Uterus (tissue), 2 donors: ENCODE measurements around the gene LOXL3.

Experiments used
- POLR2A ChIP-seq, 2 donors: fragments of 450-650 bp; IDR thresholded peaks; one replicate each; pipeline ENCODE4 v1.6.1; 2016; ENCODE audit warnings: antibody characterized with exemption in 2 of 2, mild to moderate bottlenecking in 1 of 2, moderate library complexity in 1 of 2
- TF ChIP-seq, protein P1 (sequence below), 4 experiments: fragments of 200-600 bp in 2 of 4; fragments of 450-650 bp in 2 of 4; sonication (generic) in 2 of 4; IDR thresholded peaks; one replicate each; pipeline ENCODE4 v1.5.1; 2016 to 2019; ENCODE audit warnings: antibody characterized with exemption in 4 of 4, mild to moderate bottlenecking in 2 of 4, moderate library complexity in 1 of 4

DNA sequence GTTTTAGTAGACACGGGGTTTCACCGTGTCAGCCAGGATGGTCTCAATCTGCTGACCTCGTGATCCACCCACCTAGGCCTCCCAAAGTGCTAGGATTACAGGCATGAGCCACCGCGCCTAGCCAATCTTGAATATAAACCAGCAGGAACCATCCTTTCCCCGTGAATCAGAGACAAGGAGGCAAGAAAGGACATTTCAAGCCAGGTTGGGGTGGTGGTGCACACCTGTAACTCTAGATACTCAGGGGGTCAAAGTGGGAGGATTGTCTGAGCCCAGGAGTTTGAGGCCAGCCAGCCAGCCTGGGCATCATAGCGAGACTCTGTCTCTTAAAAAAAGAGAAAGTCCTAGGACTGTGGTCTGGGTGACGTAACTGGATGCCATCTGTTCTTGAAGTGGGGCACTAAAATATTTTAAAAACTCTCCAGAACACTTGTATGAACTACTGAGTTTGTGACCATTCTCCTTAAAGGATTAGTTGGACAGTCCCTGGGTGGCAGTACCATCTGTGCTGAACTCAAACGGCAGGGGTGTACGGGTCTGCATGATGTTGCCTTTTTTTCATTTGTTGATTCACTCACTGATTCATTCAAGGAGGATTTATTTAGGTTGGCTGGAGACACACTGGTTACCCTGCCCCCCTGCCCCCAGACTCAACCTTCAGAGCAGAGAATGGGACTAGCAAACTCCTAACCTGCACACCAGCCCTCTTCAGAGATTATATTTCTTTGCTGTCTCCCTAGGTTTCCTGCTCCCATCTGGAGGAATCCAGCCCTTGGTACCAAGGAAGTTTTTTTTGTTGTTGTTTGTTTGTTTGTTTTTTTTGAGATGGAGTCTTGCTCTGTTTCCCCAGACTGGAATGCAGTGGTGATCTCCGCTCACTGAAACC lies 42.4 kb downstream of the LOXL3 start:
- TF ChIP-seq, protein P1, sequence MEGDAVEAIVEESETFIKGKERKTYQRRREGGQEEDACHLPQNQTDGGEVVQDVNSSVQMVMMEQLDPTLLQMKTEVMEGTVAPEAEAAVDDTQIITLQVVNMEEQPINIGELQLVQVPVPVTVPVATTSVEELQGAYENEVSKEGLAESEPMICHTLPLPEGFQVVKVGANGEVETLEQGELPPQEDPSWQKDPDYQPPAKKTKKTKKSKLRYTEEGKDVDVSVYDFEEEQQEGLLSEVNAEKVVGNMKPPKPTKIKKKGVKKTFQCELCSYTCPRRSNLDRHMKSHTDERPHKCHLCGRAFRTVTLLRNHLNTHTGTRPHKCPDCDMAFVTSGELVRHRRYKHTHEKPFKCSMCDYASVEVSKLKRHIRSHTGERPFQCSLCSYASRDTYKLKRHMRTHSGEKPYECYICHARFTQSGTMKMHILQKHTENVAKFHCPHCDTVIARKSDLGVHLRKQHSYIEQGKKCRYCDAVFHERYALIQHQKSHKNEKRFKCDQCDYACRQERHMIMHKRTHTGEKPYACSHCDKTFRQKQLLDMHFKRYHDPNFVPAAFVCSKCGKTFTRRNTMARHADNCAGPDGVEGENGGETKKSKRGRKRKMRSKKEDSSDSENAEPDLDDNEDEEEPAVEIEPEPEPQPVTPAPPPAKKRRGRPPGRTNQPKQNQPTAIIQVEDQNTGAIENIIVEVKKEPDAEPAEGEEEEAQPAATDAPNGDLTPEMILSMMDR (IDR thresholded peaks at IDR 0.05): no peak
- TF ChIP-seq POLR2A (IDR thresholded peaks at IDR 0.05): no peak
